GM11168 (cell line): ENCODE results near the gene PNMT.

ENCODE experiments used
- in situ Hi-C: fragments of 300-500 bp; cut with MboI; formaldehyde crosslinking; loops from one replicate; pipeline ENCODE4 v1.12.0; 2022; ENCODE audit warnings: low sequenced_read_pairs; ENCODE audit not compliant: unreplicated experiment

Gene PNMT

GRCh38 chr17:39667945-39668924 lies at the start of gene PNMT:
Gene PNMT, plus strand, starts transcription at chr17:39668453. Its CDS starts 23 bp downstream, at chr17:39668476.
- in situ Hi-C loops: no loop called here

GRCh38 chr17:39618956-39619785 lies 49.1 kb upstream of the PNMT start:
- in situ Hi-C loops: no loop called here

GRCh38 chr17:39619786-39620101 lies 48.5 kb upstream of the PNMT start:
- in situ Hi-C loops: loop anchor here (5.0 kb wide), 1 partner anchor 53 kb away; no protein-coding TSS in a partner anchor

DNA sequence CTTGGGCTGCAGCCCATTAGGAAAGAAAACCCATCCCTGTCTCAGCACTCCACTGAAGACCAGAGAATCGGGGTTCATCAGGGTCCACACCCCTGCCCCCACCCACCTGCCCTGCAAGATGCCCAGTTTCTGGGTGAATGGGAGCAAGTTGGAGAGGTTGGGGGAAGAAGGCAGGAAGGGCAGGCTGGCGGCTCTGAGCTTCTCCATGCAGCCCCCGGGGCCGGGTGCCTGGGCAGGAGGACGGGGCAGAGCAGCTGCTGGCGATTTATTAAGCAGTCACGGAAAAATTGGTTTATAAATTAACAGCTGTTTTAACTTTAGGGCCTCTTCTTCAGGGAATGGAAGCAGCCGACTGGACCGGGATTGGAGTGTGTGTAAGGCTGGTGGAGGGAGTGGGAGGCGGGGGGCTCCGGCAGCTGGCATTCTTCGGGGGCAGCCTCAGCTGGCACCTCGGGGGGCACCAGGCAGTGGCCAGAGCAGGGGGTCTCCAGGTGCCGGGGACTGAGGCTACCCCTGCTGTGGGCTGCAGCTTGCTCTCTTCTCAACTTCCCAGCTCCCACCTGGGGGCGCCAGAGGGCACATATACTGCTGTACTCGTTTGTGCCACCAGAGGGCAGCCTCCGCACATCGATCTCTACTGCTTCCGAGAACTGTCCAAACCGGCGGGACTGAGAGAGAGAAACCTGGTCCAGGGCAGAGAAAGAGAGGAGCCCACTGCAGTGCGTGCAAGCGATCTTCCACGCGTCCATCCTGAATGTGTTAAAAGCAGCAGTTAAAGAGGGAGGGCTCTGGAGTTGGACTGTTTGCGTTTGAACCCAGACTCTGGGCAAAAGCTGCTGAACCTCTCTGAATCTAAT lies 46.5 kb upstream of the PNMT start:
- in situ Hi-C loops: loop anchor here (5.0 kb wide), 1 partner anchor 51 kb away; no protein-coding TSS in a partner anchor

GRCh38 chr17:39622380-39623006 lies 45.8 kb upstream of the PNMT start:
- in situ Hi-C loops: loop anchor here (5.0 kb wide), 1 partner anchor 50 kb away; no protein-coding TSS in a partner anchor

DNA sequence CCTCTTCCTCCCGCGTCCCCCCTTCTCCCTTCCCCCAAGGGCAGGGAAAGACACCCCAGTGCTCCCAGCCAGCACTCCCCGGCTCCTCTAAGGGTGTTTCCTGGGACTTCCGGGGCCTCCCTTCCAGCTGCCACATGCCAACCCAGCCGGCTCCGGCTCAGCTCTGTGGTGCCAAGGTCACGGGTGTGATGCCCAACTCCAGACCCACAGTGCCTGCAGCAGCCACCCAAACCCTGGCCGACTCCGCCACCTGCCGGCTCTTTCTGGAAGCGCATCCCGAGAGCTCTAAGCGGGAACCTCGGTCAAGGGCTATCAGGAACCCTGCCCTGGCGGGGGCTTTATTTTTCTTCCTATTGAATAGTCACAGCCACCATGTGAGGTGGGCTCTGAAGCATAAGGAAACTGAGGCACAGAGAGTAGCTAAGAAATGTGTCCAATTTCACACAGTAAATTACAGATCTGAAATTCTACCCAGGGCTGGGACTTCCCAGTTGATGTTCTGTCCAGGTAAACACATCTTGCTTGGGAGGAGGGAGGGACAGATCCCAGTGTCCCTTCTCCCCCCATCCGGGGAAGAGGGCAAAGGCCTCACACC lies 44.8 kb upstream of the PNMT start:
- in situ Hi-C loops: loop anchor here (5.0 kb wide), 1 partner anchor 49 kb away; no protein-coding TSS in a partner anchor

- in situ Hi-C loops: loop anchor here (5.0 kb wide), 1 partner anchor 48 kb away; no protein-coding TSS in a partner anchor
Observed at GRCh38 chr17:39624313-39624712, 43.9 kb upstream of the PNMT start.

- in situ Hi-C loops: no loop called here
Observed at GRCh38 chr17:39625198-39625785, 43.0 kb upstream of the PNMT start.

DNA sequence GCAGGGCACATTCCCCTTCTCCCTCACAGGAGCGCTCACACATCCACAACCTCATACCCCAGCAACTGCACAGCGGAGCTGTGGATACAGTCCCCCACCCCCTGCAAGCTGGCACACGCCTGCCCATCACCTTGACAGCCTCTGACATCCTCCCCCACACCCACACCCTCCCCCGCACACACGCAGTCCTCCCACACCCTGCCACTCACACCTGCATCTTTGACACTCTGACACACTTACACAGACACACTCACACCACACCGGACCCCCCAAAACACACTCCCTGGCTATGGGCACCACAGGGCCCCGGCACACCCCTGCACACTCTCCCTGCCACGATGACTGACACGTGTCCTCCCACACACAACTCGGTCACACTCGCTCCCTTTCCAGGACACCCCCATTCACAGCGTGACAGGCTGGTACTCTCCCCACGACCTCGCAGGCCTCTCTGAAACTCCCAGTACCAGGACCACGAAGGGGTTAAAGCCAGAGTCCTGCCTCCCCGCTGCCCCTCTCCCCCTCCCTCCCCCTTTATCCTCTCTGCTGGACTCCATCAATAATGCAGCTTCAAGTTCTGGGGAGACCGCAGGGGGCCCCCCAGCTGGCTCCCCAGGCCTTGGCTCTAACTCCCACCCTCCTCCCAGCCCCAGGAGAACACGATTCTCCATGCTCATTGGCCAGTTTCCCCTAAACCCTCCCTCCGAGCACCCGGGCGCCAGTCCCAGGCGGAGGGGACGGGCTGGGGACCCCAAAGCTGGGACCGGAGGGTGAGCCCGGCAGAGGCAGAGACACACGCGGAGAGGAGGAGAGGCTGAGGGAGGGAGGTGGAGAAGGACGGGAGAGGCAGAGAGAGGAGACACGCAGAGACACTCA lies 41.8 kb upstream of the PNMT start, which contains the start of gene PPP1R1B:
PPP1R1B (plus strand) TSS at position 782 of the 876 bp plus-strand sequence. CDS start 441 bp downstream, outside the sequence.
- in situ Hi-C loops: no loop called here

GRCh38 chr17:39627047-39627711 lies 41.1 kb upstream of the PNMT start:
- in situ Hi-C loops: no loop called here

DNA sequence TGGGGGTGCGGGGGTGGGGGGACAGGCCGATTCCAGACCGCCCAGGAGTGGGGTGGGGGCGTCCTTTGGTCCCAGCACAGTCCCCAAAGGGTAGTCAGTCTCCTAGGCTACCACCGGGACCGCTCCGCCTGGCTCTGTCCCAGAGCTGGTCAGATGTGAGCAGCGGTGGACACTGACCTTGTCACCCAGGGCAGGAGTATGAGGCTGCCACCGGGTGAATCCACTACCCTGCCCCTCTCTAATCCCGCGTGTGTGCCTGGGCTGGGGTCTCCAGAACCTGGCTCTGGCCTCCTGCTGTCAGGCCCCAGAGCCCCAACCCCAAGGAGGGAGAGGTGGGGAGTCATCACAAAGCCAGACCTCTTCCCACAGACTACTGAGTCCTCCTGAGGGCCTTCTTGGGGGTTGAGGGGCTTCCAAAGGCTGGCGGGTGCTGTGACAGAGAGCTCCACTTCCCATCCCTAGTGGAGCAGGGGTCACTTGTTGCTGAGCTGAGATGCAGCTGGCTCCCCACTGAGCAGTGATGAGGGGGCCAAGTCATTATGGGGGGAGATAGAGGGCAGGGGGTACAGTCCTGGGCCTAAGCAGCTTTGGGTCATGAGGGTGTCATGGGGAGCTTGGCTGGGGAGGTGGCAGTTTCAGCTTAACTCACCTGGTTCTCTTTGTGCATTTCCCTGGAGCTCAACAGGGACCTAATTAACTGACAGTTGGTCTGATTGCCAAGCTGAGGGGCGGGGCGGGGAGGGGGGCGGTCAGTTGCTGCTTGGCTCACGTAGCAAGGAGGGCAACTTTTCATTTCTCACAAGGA lies 40.3 kb upstream of the PNMT start:
- in situ Hi-C loops: no loop called here

- in situ Hi-C loops: no loop called here
Observed at GRCh38 chr17:39628655-39629493, 39.4 kb upstream of the PNMT start.

DNA sequence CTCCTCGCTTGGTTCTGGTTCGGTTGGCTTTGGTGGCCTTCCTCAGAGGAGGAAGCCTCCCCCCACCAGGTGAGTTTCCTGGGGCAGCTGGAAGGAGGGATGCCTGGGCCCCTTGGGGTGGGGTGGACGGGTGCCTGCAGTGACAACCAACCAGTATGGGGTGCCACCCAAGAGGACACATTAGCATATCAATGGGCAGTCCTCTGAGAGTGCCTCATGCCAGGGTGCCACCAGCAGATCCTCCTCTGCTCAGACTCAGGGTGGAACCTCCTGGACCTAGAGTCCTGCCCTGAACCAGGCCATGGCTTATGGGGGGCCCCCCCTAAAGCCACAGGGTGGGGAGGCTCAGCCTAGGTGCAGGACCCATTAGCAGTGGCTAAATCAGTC lies 38.8 kb upstream of the PNMT start:
- in situ Hi-C loops: no loop called here

DNA sequence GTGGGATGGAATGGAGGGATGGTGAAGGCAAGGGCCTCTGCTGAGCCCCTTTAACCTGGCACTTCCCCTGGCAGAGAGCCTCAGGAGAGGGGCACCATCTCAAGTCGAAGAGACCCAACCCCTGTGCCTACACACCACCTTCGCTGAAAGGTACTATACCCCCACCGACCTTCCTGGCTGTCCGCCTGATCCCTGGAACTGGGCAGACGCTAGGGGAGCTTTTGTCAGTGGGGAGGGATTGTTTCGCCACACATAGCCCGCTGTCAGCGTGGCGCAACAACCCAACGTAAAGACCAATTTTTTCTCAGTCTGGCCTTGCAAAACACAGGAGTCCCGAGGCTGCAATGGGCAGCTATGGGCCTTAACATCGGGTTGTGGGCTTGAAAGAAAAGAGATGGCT lies 38.4 kb upstream of the PNMT start:
- in situ Hi-C loops: loop anchor here (10.0 kb wide), 1 partner anchor 125 kb away; no protein-coding TSS in a partner anchor

- in situ Hi-C loops: loop anchor here (10.0 kb wide), 1 partner anchor 123 kb away; no protein-coding TSS in a partner anchor
Observed at GRCh38 chr17:39631403-39631802, 36.9 kb upstream of the PNMT start.
